Activated naive CD4-positive, alpha-beta T cell treated with anti-CD3 and anti-CD28 coated beads, Interleukin-2, amount 50 U/mL, for 24 hours (primary cell): ENCODE measurements around the gene OR2A7.
"Not testable (repeated sequence)": the region's sequence is repeated elsewhere in the genome, so short reads cannot be mapped to it uniquely, and the experiment has no call there.

ENCODE experiments used
- H3K27ac Mint-ChIP-seq: one replicate; pipeline ENCODE4 v1.8.0; 2021; ENCODE audit warnings: mild to moderate bottlenecking, mixed read lengths
- H3K27me3 Mint-ChIP-seq: one replicate; pipeline ENCODE4 v1.8.0; 2021; ENCODE audit warnings: mixed read lengths
- H3K36me3 Mint-ChIP-seq: one replicate; pipeline ENCODE4 v1.8.0; 2021; ENCODE audit warnings: mixed read lengths
- H3K4me1 Mint-ChIP-seq: one replicate; pipeline ENCODE4 v1.8.0; 2021; ENCODE audit warnings: mixed read lengths
- H3K4me3 Mint-ChIP-seq: one replicate; pipeline ENCODE4 v1.8.0; 2021; ENCODE audit warnings: mild to moderate bottlenecking, mixed read lengths
- H3K9me3 Mint-ChIP-seq: one replicate; pipeline ENCODE4 v1.8.0; 2021; ENCODE audit warnings: mixed read lengths

The OR2A7 gene

DNA sequence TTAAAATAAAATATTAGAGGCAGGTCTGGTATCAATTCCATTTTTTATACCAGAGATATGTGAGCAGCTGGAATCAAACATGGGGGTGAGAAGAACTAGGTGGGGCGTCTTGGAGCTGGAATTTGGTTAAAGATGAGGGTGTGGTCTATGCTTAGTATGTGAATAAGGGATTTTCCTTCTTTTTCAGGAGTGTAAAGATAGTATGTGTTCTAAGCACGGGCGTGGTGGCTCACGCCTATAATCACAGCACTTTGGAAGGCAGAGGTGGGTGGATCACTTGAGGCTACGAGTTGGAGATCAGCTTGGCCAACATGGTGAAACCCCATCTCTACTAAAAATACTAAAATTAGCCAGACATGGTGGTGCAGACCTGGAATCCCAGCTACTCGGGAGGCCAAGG, 10.7 kb upstream of the OR2A7 start:
- H3K36me3 Mint-ChIP-seq, H3K27ac Mint-ChIP-seq, H3K4me1 Mint-ChIP-seq, H3K9me3 Mint-ChIP-seq, H3K27me3 Mint-ChIP-seq, H3K4me3 Mint-ChIP-seq: not testable (repeated sequence)

DNA sequence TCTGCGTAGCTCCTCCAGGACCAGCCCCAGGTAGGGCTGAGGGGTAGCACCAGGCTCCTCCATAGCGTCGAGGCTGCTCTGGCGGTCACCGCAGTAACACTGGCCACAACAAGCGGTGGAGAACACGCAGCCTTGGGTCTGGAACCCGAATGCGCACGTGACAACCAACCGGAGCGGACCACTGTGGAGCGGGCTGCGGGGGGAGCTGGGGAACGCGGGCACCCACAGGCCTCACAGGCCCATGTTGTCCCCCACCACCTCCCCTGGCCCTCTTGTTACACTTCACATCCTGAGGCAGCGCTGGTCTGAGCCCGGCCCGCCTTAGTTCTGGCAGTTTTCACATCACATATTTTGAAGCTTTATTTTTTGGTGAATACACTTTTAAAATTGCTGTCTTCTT, 4.6 kb upstream of the OR2A7 start, which contains the start of gene CTAGE8:
CTAGE8 (minus strand) TSS at position 101 of the 400 bp plus-strand sequence; CDS start at position 63, 38 bp downstream.
- H3K4me3 Mint-ChIP-seq, H3K27ac Mint-ChIP-seq, H3K4me1 Mint-ChIP-seq, H3K27me3 Mint-ChIP-seq, H3K36me3 Mint-ChIP-seq, H3K9me3 Mint-ChIP-seq: not testable (repeated sequence)

DNA sequence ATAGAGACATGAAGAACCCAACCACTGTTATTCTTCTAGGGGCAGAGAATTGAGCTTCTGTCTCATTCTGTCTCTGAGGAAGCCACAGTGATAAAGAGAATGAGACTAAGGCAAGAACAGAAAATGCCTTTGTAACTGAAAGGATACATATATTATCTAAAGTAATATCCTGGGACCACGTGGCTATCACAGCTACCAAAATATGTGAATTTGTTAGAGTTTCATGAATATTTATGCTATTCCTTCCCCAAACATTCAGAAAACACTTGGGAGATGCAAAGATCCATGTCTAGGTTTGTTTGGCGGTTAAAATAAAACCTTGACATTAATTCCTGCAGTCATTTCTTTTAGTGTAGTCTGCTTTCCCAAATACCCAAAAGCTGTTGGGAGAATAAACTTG, 2.5 kb downstream of the OR2A7 start:
- not testable (repeated sequence) for H3K27me3 Mint-ChIP-seq, H3K9me3 Mint-ChIP-seq, H3K4me1 Mint-ChIP-seq, H3K4me3 Mint-ChIP-seq, H3K36me3 Mint-ChIP-seq, H3K27ac Mint-ChIP-seq

DNA sequence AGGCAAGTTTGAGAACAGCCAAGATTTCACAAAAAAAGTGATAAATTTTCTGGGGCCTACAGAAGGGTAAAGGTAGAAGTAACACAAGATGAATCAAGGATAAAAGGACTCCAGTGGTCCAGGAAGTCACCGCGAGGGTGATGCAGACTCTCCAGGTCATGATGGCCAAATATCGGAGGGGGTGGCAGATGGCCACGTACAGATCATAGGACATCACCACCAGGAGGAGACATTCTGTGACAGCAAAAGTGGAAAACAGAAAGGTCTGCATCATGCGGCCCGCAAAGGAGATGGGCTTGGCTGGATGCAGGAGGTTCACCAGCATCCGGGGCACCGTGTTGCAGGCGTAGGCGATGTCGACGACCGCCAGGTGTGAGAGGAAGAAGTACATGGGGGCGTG, 5.5 kb downstream of the OR2A7 start:
- not testable (repeated sequence) for H3K4me3 Mint-ChIP-seq, H3K36me3 Mint-ChIP-seq, H3K27ac Mint-ChIP-seq, H3K4me1 Mint-ChIP-seq, H3K27me3 Mint-ChIP-seq, H3K9me3 Mint-ChIP-seq

DNA sequence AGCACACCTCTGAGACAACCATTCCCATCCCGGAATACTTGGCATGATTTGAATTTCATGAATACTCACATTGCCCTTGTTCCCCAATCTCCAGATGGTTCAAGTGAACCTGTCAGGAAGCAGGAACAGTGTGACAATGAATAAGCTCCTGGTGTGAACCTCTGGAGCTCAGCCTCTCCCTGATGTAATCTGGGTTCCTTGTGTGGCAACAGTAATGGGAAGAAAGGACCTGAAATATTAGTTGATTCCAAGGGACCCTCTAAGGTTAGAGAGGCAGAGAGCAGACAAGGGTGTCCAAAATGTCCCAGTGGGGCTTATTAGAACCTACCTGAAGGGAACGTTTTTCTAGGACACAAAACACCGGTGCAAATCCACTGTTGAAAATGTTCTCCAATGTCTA, 8.5 kb downstream of the OR2A7 start:
- H3K4me3 Mint-ChIP-seq: no peak overlapping the region
- no peaks in the 10 kb centered on the region for H3K36me3 Mint-ChIP-seq
- H3K4me1 Mint-ChIP-seq: no peaks in the 10 kb centered on the region
- no peak overlapping the region for H3K27ac Mint-ChIP-seq
- H3K27me3 Mint-ChIP-seq: no peaks in the 10 kb centered on the region
- no peaks in the 10 kb centered on the region for H3K9me3 Mint-ChIP-seq

DNA sequence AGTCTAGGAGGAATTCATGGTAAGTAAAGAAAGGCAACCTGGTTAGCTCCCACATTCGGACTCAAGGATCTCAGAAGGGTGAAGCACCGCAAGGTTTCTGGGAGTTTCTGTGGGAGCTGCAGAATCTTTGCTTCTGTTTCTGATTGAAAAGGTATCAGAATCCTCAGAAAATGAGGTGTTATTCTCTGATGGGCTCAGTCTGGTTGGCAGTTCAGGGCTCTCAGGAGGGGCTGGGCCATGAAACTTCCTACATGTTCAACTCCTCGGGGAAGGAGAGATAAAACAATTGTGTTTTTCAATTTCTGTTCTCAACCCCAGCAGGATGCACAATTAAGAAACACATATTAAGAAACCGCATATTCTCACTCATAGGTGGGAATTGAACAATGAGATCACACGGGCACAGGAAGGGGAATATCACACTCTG, 9.1 kb downstream of the OR2A7 start:
- Mint-ChIP-seq H3K27me3 (no peaks in the 10 kb centered on the region), H3K27ac (no peak overlapping the region), H3K9me3 (no peaks in the 10 kb centered on the region), H3K4me1 (no peaks in the 10 kb centered on the region), H3K4me3 (no peak overlapping the region), H3K36me3 (no peaks in the 10 kb centered on the region)

DNA sequence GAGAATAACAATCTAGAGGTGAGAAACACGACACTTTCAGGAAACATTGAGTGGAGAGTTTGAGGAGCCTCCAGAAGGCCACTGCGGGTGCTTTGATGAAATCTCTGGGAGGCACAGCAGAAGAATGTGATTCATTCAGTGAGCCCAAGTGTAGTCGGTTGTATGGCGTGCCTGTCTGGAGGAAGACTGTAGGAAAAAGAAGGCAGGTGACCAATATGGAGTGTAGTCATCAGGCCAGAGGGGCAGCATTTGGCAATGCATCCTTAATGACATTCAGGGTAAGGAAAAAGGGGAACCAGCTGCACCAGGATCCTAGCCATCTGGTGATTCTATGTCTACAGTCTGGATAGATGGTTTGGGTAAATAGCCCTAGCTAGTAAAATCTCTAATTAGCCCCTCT, 12.3 kb downstream of the OR2A7 start:
- H3K9me3 Mint-ChIP-seq, H3K27ac Mint-ChIP-seq, H3K36me3 Mint-ChIP-seq, H3K4me3 Mint-ChIP-seq, H3K27me3 Mint-ChIP-seq, H3K4me1 Mint-ChIP-seq: not testable (repeated sequence)

DNA sequence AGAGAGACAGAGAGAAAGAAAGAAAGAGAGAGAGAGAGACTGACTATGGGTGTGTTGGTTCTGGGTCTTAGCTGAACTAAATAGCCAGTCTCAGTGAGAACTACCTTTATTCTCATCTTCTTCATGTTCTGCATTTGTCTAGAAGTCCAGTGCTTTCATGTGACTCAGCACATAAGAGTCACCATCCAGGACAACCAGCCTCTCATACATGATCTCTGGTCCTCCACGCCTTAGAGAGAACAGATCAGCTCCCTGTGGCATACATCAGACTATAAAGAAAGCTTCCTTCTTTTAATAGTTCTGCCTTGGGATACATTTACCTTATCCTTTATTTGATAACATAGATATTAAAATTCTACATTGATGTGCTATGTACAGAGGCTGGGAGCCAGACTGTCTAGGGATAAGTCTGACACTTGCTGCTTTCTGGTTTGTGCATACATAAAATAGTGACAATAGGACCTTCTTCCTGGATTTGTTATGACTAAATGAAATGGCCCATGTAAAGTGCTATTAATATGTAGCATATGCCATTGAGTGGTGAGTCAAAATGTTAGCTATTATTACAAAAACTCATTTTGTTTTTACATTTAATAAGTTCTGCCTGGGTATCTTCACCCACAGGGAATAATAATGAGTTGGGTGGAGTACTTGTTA, 16.8 kb downstream of the OR2A7 start:
- H3K36me3 Mint-ChIP-seq, H3K27ac Mint-ChIP-seq, H3K4me1 Mint-ChIP-seq, H3K4me3 Mint-ChIP-seq, H3K9me3 Mint-ChIP-seq, H3K27me3 Mint-ChIP-seq: not testable (repeated sequence)

DNA sequence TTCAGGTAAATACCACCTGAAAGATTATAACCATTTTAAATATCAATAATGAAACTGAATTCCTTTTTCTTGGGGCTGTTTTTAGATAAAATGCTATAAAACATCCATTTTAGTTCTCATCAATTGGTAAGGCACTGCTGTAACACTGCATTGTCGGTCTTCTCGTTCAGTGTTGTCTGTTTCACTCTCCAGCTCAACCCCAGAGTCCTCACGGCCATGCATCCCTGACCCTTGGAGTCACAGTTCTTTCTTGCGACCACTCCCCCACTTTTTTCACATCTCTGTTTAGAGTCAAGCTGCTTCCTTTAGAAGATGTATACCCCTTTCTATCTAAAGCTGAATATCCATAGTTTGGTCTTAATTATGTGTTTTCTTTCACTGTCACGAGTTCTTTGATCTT, 17.6 kb downstream of the OR2A7 start:
- not testable (repeated sequence) for H3K4me1 Mint-ChIP-seq, H3K27me3 Mint-ChIP-seq, H3K36me3 Mint-ChIP-seq, H3K4me3 Mint-ChIP-seq, H3K27ac Mint-ChIP-seq, H3K9me3 Mint-ChIP-seq

DNA sequence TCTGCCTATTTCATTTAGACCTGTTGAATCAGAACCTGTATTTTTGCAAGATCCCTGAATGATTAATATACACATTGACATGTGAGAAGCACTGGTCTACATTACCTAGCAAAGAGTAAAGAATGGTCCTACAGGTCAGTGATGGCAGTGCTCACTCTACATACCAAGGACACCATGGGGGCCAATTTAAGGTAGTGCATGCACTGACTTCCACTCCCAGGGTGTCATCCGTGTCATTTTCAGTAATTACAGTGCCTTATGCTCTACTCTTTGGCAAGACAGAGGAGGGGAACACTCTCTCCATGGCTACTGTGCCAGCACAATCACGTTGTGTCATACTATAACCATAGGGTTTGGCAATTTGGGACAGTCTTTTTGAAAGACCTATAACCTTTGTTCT, 19.2 kb downstream of the OR2A7 start:
- not testable (repeated sequence) for H3K9me3 Mint-ChIP-seq, H3K27me3 Mint-ChIP-seq, H3K4me1 Mint-ChIP-seq, H3K36me3 Mint-ChIP-seq, H3K27ac Mint-ChIP-seq, H3K4me3 Mint-ChIP-seq

DNA sequence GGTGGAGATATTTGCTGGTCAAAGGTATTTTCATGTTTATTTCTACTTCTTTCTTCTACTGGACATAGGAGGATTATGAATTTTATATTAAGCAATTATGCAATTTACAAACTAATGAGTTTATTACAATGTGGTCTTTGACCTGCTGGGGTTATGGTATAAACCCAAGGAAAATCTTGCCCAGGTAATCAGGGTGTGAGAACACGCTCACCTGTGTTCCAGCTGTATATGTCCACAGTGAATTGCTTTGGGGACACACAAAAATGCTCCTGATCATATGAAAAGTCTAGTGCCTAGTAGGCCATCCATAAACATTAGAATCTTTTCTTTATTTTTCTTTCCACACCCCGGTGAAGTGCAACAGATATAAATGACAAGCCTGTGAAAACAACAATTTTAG, 25.2 kb downstream of the OR2A7 start, which contains the start of gene OR2A42:
OR2A42 (minus strand) TSS at position 241 of the 400 bp plus-strand sequence. CDS start 6,762 bp downstream, outside the sequence.
- H3K4me3 Mint-ChIP-seq, H3K9me3 Mint-ChIP-seq, H3K36me3 Mint-ChIP-seq, H3K27me3 Mint-ChIP-seq, H3K27ac Mint-ChIP-seq, H3K4me1 Mint-ChIP-seq: not testable (repeated sequence)

DNA sequence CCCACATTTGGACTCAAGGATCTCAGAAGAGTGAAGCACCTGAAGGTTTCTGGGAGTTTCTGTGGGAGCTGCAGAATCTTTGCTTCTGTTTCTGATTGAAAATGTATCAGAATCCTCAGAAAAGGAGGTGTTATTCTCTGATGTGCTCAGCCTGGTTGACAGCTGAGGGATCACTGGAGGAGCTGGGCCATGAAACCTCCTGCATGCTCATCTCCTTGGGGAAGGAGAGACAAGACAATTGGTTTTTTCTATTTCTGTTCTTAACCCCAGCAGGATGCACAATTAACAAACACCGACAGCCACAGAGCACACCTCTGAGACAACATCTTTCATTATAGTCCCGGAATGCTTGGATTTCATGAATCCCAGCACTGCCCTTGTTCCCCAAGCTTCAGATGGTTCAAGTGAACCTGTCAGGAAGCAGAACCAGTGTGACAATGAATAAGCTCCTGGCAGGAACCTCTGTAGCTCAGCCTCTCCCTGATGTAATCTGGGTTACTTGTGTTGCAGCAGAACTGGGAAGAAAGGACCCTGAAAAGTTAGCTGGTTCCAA, 26.0 kb downstream of the OR2A7 start:
- not testable (repeated sequence) for H3K9me3 Mint-ChIP-seq, H3K36me3 Mint-ChIP-seq, H3K4me3 Mint-ChIP-seq, H3K4me1 Mint-ChIP-seq, H3K27me3 Mint-ChIP-seq, H3K27ac Mint-ChIP-seq

DNA sequence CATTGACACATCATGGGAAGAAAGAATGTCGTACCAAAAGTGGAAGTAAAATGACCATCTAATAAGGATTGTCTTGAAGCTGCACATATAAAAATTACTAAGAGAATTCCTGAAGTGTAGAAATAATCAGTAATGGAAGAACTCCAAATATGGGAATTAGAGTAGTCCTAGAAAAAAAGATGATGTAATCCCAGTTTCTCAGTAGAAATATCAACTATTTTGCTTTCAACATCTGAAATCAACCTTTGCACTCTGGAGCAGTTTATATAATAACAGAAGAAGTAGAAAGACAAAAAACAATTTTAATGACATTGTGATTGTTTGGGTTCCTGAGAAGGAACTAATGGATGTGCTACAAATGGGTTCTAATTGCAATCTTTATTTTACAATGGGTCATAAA, 31.6 kb downstream of the OR2A7 start:
- not testable (repeated sequence) for H3K27me3 Mint-ChIP-seq, H3K9me3 Mint-ChIP-seq, H3K27ac Mint-ChIP-seq, H3K36me3 Mint-ChIP-seq, H3K4me3 Mint-ChIP-seq, H3K4me1 Mint-ChIP-seq

DNA sequence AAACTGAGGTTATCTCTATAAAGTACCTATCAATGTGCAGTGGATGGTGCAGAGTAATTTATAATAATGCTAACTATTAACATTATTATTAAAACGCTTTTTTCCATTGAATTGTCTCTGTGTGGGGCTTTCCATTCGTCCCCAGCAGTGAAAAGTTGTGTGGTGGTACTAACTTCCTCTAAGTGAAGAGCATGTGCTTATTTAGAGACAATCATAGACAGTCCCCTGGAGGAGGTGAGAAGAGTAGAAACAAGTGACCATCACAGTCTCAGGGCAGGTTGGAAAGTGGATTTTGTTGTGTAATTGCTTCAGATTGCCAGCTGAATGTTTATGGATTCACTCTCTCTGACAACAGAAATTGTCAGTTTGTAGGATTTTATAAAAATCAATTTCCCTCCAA, 33.6 kb downstream of the OR2A7 start:
- not testable (repeated sequence) for H3K27ac Mint-ChIP-seq, H3K27me3 Mint-ChIP-seq, H3K9me3 Mint-ChIP-seq, H3K4me3 Mint-ChIP-seq, H3K36me3 Mint-ChIP-seq, H3K4me1 Mint-ChIP-seq

DNA sequence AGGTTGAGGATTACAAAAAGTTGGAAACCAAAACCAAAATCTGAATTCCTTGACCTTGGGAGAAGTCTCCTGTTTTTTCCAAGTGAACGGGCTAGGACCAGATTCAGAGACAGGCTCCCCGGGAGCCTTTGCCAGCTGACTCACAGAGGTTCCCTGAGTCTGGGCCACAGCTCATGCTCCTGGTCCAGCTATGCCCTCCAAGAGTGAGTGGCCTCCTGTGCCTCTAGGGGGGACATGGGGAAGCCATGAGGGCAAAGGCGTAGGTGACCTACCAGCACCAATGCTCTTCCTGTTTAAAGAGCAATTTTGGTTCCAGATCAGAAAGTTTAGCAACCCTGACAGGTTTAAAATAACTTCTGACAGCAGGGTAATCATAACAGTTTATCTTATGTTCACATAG, 35.8 kb downstream of the OR2A7 start:
- H3K27me3 Mint-ChIP-seq, H3K36me3 Mint-ChIP-seq, H3K4me1 Mint-ChIP-seq, H3K9me3 Mint-ChIP-seq, H3K27ac Mint-ChIP-seq, H3K4me3 Mint-ChIP-seq: not testable (repeated sequence)

DNA sequence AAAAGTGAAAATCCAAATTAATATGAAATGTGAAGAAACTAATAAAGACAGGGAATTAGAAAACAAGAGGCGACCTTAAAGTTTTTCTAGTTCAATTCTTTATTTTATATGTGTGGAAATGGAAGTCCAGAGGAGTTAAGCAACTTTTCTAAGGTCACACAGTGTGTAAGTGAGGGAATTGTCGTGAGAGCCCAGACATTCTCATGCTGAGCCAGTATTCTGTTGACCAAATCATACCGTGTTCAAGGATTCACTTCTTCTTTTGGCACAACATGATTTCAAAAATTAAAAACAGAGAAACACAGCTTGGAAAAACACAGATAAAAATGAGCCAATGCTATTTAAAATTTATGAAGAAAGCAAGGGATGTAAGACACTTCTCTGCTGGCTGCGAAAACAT, 37.7 kb downstream of the OR2A7 start:
- H3K9me3 Mint-ChIP-seq, H3K4me1 Mint-ChIP-seq, H3K27ac Mint-ChIP-seq, H3K27me3 Mint-ChIP-seq, H3K36me3 Mint-ChIP-seq, H3K4me3 Mint-ChIP-seq: not testable (repeated sequence)

DNA sequence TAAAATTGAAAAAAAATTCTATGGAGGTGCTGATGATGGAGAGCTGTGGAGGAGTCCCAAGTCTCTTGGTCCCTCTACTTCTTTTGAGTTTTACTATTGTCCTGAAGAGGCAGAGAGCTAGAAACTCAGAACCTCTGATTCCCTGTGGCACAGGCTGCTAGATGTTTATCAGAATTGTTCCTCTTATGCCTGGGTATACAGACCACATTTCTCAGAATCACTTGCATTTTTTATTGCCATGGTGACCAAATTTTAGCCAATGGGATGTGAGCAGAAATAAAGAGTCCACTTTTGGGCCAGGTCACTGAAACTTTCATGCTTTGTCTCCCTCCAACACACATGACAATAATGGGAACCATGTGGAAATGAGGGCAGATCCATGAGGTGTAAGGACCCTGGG, 40.9 kb downstream of the OR2A7 start:
- H3K27ac Mint-ChIP-seq, H3K36me3 Mint-ChIP-seq, H3K9me3 Mint-ChIP-seq, H3K27me3 Mint-ChIP-seq, H3K4me1 Mint-ChIP-seq, H3K4me3 Mint-ChIP-seq: not testable (repeated sequence)
